Omental fat pad (tissue), 4 donors: ENCODE data around the gene ZFP57. TPM values are rescaled to one million over a fixed set of nuclear protein-coding genes. Genes with fewer than 3 reads are reported as not detected.

ENCODE experiments used
- ATAC-seq: fragments of 150-250 bp; one replicate; pipeline ENCODE4 v1.9.1; 2016; ENCODE audit warnings: mild to moderate bottlenecking, moderate library complexity; ENCODE audit not compliant: low FRiP score
- DNase-seq: peaks from one replicate; pipeline ENCODE4 v3.0.0-alpha.2; 2019; ENCODE audit warnings: low spot score
- total RNA-seq, 4 donors: library from RNA; depleted of rRNA; stranded (reverse); fragments of >200 nt; gene quantifications; one replicate each; pipeline ENCODE4 v1.1.0, GENCODE V29; 2016
- TF ChIP-seq, protein P1 (sequence below), 3 donors: fragments of 450-650 bp; IDR thresholded peaks; one replicate each; pipeline ENCODE4 v1.5.1; 2016 to 2017; ENCODE audit warnings: antibody characterized with exemption in 3 of 3, mild to moderate bottlenecking in 3 of 3, moderate library complexity in 2 of 3

Gene ZFP57
- total RNA-seq, 4 donors from 2014 or later = 1.9 to 2.7 TPM; not detected in 2

DNA sequence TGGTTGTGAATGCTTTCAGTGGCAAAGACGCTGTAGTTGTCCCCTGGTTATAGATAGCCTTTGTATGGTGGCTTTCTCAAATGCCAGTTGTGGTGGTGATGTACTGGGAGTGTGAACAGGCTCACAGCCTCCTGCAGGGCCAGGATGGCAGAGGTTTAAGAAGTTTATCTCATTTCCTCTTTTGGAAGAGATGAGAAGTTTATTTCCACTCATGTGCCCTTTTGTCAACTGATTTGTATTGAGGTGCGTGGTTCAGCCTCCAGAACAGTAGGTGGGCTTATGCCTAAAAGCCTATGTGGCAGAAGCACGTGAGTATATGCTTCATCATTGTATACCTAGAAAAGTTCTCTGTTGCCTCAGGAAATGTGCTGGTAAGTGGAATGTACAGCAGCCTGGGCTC is 13.7 kb upstream of the ZFP57 start:
- DNase-seq = no peak
- no peak for ATAC-seq
- TF ChIP-seq, protein P1, sequence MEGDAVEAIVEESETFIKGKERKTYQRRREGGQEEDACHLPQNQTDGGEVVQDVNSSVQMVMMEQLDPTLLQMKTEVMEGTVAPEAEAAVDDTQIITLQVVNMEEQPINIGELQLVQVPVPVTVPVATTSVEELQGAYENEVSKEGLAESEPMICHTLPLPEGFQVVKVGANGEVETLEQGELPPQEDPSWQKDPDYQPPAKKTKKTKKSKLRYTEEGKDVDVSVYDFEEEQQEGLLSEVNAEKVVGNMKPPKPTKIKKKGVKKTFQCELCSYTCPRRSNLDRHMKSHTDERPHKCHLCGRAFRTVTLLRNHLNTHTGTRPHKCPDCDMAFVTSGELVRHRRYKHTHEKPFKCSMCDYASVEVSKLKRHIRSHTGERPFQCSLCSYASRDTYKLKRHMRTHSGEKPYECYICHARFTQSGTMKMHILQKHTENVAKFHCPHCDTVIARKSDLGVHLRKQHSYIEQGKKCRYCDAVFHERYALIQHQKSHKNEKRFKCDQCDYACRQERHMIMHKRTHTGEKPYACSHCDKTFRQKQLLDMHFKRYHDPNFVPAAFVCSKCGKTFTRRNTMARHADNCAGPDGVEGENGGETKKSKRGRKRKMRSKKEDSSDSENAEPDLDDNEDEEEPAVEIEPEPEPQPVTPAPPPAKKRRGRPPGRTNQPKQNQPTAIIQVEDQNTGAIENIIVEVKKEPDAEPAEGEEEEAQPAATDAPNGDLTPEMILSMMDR (IDR thresholded peaks at IDR 0.05) = no peak

DNA sequence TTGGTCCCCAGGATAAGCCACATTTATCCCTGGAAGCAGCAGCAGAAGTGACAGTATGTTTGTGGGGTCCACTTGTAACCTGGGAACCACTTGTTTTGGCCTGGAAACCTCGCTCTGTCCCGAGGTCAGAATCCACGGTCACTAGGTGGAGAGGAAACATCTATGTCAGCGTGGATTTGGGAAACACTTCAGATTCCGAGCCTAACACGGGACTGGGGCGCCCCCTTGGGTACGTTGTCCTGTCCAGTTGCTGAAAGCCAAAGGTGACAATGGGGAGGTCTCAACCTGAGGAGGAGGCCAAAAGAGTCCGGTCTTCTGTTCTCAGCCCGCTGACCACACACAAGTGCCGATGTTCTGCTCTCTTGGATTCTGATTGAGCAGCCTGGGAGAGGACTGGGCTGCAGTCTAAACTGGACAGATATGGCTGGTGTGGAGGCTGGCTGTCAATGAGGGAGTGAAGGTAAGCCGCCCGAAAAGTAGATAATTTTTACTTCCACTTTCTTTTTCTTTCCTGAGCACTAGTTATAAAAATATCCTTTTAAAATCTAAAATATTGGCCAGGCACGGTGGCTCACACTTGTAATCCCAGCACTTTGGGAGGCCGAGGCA is 4.9 kb upstream of the ZFP57 start:
- TF ChIP-seq, protein P1 (IDR thresholded peaks at IDR 0.05) = no peak
- ATAC-seq (no peak), DNase-seq (no peak)

DNA sequence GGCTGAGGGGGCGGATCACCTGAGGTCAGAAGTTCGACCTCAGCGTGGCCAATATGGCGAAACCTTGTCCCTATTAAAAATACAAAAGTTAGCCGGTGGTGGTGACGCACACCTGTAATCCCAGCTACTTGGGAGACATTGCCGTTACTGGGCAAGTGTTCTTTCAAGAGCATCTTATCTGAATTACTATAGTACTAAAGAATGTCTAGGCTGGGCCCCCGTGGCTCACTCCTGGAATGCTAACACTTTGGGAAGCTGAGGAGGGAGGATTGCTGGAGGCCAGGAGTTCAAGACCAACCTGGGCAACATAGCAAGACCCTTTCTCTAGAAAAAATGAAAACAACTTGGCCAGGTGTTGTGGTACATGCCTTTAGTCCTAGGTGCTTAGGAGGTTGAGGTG is 859 bp upstream of the ZFP57 start:
- ATAC-seq (no peak), DNase-seq (no peak)
- TF ChIP-seq, protein P1 (IDR thresholded peaks at IDR 0.05) = no peak

DNA sequence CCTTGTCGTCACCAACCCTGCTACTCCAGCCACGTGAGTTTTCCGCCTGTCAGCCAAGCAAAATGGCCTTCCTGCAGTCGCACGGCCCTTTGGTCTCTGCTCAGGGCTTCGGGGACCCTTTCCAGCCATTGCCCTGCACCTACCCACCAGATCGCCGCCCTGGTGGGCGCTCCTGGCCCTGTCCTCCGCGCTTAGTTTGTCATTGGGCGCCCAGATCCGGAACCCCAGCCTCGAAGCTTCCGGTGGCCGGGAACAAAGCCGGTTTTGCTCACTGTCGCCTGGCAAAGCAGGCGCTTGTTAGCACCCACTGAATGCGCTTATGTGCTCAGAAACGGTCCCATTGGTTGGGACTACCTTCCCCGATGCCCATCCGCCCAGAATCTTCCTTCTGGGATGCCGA is 536 bp downstream of the ZFP57 start:
- TF ChIP-seq, protein P1 (IDR thresholded peaks at IDR 0.05) = no peak
- no peak for ATAC-seq

DNA sequence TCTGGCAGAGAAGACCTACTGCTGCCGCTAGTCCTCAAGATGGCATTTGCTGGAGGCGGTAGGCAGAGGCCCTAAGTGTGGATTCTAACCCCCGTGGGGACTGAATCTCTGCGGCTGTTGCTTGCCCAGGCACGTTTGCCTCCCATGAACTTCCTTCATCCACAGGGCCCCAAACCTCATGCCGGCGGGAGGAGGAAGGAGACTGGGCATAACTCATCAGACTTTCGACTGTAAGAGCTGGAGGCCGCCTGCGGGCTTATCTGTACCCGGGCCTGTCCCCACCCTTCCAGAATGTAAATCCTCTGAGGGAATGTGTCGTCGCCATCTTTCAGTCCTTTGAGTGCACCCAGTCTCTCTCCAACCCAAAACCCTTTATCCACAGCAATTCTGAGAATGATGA is 990 bp downstream of the ZFP57 start:
- ATAC-seq = no peak
- no peak for DNase-seq
- TF ChIP-seq, protein P1 (IDR thresholded peaks at IDR 0.05) = no peak

More for the DNA sequence above, 536 bp downstream of the ZFP57 start:
- no peak for DNase-seq

DNA sequence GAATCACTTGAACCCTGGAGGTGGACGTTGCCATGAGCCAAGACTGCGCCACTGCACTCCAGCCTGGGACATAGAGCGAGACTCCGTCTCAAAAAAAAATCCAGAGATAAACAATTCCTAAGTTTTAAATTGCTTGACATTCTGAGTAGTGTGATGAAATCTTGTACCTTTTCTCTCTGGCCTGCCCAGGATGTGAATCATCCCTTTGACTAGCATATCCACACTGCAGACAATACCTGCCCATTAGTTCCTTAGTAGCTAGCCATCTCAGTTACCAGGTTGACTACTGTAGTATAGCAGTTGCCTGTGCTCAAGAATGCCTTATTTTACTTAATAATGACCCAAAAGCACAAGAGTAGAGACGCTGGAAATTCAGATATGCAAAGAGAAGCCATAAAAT is 2.8 kb downstream of the ZFP57 start:
- ATAC-seq (no peak), DNase-seq (no peak)
- TF ChIP-seq, protein P1 (IDR thresholded peaks at IDR 0.05) = no peak

DNA sequence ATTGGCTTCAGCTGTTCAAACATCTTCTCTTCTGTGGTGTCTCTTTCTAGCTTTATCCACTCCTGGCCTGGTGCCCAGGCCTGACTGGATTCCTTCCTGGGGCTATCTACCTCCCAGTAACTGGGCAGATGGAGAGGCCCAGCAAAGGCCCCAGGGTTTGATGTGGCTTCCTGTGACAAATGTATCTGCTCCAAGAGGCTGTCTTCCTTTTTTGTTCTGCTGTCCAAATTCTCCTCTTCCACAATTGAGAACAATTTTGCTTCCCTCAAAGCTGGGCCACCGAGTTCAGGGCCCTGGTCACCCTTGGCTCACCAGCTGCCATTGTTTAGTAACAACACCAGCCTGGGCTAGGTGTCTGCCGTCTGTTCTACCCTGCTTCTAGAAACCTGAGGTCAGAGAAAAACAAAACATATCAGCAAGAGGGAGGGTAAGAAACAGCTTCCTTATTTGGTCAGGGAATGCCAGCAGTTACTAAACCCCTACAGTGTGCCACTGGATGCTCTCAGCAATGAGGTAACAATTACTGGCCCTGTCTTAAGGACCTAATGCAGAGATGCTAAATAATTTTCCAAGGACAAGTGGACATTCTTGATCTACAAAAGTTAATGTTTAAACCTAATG is 3.9 kb downstream of the ZFP57 start:
- DNase-seq = no peak
- TF ChIP-seq, protein P1 (IDR thresholded peaks at IDR 0.05) = no peak
- no peak for ATAC-seq
